ENCODE measurements around the gene INSIG1.

DNA sequence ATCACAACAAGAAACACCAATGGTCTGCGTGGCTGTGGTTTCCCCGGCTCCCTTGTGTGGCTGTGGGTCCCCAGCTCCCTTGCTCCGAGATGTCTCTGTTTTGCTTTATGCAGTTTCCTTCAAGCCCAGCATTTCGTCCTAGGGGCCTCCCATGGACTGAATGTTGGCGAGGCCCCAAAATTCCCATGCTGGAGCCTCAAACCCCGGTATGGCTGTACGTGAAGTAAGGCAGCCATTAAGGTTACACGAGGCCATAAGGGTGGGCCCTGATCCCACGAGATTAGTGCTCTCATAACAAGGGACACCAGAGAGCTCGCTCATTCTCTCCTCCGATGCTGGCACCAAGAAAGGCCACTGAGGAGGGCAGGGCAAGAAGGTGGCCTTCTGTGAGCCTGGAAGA is 44.6 kb downstream of the INSIG1 start:
- TF ChIP-seq, protein P1, sequence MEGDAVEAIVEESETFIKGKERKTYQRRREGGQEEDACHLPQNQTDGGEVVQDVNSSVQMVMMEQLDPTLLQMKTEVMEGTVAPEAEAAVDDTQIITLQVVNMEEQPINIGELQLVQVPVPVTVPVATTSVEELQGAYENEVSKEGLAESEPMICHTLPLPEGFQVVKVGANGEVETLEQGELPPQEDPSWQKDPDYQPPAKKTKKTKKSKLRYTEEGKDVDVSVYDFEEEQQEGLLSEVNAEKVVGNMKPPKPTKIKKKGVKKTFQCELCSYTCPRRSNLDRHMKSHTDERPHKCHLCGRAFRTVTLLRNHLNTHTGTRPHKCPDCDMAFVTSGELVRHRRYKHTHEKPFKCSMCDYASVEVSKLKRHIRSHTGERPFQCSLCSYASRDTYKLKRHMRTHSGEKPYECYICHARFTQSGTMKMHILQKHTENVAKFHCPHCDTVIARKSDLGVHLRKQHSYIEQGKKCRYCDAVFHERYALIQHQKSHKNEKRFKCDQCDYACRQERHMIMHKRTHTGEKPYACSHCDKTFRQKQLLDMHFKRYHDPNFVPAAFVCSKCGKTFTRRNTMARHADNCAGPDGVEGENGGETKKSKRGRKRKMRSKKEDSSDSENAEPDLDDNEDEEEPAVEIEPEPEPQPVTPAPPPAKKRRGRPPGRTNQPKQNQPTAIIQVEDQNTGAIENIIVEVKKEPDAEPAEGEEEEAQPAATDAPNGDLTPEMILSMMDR (IDR thresholded peaks at IDR 0.05), result no peak
- no peak for TF ChIP-seq POLR2A (IDR thresholded peaks at IDR 0.05)

Measured in adrenal gland (tissue), 5 donors.